ENCODE measurements around the gene PNPLA7. TPM values are rescaled to one million over a fixed set of nuclear protein-coding genes. Genes with fewer than 3 reads are reported as not detected.
A peak's percentile ranks its signal among the peaks of the same experiment; 100 is the strongest.
"Not testable (repeated sequence)": the region's sequence is repeated elsewhere in the genome, so short reads cannot be mapped to it uniquely, and the experiment has no call there.

The PNPLA7 gene
- total RNA-seq, 1 donor from 2014 or later, result 4.4 TPM

- DNase-seq, result no peak
Measured at GRCh38 chr9:137460363-137461315, 89.6 kb downstream of the PNPLA7 start.

DNA sequence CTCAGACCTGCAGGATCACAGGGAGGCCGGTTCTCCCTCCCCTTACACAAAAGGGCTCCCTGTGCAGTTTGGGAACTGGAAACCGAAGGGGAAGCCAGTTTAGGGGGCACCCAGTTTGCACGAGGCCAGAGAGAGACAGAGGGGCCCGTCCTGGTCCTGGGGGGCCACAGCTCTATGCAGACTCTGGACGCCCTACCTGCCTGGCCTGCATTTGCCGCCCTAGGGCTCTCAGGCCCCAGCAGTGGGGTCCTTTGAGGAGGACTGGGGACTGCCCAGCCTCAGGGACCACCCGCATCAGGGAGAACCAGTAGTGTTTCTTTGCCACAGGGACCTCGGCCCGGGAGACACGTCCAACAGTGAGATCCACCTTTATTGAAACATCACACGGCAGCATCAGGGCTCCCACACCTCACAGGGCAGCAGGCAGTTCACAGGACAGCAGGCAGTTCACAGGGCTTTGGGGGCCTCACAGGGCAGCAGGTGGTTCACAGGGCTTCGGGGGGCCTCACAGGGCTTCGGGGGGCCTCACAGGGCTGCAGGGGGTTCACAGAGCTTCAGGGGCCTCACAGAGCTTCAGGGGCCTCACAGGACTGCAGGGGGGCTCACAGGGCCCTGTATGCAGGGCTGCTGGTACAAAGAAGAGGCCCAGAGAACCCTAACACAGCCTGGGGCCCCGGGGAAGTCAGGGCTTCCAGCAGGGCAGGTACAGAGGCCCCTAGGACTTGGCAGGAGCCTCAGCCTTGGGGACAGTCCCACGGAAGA is 90.4 kb downstream of the PNPLA7 start:
- DNase-seq, result no peak

- DNase-seq, result peak; percentile 90
Measured at GRCh38 chr9:137459152-137459600, 91.0 kb downstream of the PNPLA7 start, which contains the start of gene NSMF. NSMF (minus strand) TSS chr9:137459334; CDS start chr9:137459102, 232 bp downstream.

DNA sequence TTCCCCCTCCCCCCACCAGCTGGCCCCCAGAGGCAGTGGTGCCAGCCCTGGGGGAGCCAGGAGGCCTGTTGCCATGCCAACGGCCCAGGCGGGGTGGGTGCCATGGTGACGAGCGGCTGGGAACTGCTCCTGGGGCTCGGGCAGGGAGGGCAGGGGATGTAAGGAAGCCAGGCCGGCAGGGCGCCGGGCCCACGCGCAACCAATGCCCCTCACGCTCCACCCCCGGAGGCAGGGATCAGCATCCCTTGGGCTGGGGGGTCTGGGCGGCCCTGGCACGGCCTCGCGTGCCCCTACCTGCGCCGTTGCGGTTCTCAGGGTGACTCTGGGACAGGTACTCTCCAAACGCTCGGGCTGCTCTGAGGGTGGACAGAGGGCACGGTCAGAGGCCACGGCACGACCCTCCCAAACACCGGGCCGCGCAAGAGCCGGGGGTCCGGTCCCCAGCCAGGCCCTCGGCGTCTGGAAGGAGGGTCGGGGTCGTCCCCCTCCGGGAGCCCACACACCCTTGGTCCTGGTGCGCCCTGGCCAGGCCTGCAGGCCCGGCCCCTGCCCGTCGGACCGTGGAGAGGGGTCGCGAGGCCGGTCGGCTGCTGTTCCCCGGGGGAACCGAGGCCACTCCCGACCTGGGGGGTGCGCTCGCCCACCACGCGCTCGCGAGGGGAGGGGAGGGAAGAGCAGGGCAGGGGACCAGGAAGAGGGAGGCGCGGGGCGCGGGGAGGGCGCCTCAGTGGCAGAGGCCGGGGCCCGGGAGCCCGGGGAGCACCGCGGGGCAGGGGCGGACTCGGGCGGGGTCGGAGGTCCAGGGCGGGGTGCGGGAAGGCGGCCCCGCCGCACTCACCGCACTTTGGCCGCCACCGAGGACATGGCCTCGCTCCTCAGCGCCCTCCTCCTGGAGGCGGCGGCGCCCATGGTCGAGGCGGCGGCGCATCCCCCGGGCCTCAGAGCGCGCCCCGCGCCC is 91.7 kb downstream of the PNPLA7 start:
- no peak for DNase-seq

DNA sequence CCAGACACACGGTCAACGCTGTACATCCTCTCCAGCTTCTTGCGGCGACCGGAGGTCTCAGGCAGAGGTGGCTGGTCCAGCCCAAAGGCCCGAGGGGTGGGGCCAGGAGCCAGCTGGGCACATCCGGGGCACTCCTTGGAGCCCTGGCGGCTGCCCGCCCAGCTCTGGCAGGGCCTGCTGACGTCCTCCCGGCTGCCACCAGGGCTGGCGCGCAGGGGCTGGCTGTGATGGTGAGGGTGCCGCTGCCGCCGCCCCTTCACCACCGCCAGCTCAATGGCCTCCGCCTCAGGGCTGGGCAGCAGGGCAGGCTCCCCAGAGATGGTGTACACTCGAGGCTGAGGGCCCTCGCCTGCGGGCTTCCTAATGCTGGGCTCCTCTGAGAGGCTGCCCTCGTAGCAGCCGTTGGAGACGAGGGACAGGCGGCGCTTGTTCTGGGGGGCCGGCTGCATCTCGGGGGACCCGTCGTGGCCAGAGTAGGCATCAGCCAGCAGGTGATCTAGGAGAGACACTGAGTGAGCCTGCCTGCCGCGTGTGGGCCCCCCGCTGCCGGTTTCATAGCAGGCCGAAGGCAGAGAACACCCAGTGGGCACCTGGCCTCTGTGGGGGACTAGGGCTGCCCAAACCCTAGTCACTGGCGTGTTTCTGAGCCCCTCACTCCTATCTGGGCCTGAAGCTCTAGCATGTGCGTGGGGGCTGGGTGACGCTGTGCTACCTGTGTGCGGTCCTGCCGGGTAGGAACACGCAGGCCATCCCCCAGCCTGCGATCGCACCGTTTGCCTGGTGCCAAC is 92.6 kb downstream of the PNPLA7 start:
- no peak for DNase-seq

GRCh38 chr9:137456864-137457405 is 93.3 kb downstream of the PNPLA7 start:
- no peak for DNase-seq

DNA sequence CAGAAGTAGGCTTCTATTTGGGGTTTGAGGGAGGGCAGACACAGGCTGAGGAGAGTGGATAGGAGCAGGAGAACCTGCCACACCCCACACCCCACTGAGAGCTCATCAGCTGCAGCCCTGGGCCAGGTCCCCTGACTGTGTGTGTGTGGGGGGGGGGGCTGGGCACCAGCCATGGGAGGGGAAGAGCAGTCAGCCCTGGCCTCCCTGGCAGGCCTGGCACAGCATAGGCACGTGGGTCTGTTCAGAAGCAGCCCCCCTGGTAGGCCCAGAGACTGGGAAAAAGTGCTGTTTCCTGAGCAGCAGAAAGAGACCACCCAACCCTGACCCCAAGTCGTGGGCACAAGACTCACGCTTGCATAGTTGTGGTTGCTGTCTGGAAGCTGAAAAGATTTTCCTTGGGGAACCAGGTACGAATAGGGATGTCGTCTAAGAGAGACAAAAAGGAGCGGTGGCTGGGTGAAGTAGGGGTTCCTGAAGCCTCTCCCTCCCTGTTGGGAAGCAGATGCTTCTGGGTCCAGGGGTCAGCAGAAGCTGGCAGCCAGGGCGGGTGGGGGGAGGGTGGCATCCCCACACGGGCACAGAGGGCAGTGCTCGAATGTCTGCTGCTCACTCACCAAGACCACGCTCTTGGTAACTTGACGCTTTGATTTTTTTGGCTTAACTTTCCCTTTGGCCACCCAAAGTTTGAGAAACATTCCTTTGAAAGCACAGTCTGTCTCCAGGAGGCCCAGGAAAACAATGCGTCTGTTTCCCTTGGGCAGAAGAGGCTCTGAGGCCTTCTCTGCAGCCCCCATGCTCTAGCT is 93.9 kb downstream of the PNPLA7 start:
- no peak for DNase-seq

- no peak for DNase-seq
Measured at GRCh38 chr9:137455359-137455991, 94.7 kb downstream of the PNPLA7 start.

- no peak for DNase-seq
Measured at GRCh38 chr9:137454597-137455358, 95.4 kb downstream of the PNPLA7 start.

GRCh38 chr9:137454145-137454596 is 96.0 kb downstream of the PNPLA7 start:
- no peak for DNase-seq

- DNase-seq, result peak; percentile 39
Measured at GRCh38 chr9:137453643-137454081, 96.5 kb downstream of the PNPLA7 start.

DNA sequence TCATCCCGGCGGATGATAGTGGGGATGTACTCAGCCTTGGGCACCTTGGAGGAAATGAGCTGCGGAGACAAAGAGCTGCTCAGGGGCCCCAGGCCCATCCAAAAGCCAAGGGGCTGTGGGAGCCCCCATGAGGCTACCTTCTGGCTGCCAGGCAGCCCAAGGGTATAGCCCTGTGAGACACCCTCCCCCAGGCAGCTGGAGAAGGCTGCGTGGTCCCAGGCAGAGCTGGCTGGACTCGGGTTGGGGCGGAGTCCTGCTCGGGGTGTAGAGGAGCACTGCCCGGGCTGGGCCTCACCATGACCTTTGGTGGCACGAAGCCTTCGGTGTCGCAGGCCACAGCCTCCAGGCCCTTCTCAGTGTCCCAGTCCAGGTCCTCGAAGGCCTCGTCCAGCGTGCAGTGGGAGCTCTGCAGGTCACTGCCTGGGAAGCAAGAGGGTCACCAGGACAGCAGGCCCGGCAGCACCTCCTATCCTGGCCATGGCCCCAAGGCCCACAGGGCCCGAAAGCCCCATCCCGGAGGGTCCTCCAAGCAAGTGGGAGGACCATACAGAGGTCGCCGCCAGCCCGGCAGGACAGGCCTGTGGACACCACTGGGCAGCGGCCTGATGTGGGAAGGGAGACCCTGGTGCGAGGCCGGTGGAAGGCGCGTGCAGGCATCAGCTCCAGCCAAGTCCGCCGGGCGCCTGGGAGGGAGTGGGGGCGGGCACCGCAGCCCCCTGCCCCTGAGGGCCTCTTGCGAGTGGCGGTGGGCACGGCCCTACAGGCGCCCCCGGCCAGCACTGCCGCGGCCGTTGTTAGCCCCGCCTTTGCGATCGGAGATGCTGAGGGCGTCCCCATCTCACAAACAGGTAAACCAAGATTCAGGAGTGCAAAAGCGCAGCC is 97.2 kb downstream of the PNPLA7 start:
- no peak for DNase-seq

- DNase-seq, result no peak
Measured at GRCh38 chr9:137452006-137452760, 98.0 kb downstream of the PNPLA7 start.

DNA sequence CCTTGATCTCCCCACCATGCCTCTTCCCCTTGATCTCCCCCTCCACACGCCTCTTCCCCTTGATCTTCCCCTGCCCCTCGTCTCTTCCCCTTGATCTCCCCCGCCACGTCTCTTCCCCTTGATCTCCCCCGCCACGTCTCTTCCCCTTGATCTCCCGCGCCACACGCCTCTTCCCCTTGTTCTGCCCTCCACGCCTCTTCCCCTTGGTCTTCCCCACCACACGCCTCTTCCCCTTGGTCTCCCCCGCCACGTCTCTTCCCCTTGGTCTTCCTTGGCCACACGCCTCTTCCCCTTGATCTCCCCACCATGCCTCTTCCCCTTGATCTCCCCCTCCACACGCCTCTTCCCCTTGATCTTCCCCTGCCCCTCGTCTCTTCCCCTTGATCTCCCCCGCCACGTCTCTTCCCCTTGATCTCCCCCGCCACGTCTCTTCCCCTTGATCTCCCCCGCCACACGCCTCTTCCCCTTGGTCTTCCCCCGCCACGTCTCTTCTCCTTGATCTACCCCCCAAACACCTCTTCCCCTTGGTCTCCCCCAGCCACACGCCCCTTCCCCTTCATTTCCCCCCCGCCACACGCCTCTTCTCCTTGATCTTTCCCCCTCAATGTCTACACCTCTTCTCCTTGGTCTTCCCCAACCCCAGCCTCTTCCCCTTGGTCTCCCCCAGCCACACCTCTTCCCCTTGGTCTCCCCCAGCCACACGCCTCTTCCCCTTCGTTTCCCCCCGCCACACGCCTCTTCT is 98.8 kb downstream of the PNPLA7 start:
- DNase-seq, result not testable (repeated sequence)

- DNase-seq, result not testable (repeated sequence)
Measured at GRCh38 chr9:137450539-137451222, 99.5 kb downstream of the PNPLA7 start.

All from skin of body (tissue), 2 donors.